HG02981 (cell line): ENCODE measurements around the gene GNE.
"Not testable (repeated sequence)": the region's sequence is repeated elsewhere in the genome, so short reads cannot be mapped to it uniquely, and the experiment has no call there.

Experiments
- ATAC-seq: cut with Tn5 transposase; IDR thresholded peaks from one replicate; pipeline ENCODE4 v1.9.1; 2021; ENCODE audit warnings: mild to moderate bottlenecking, moderate library complexity; ENCODE audit not compliant: unreplicated experiment

GNE gene

GRCh38 chr9:36258208-36258995 lies at the start of gene GNE:
GNE (minus strand) TSS chr9:36258448; CDS start chr9:36249355, 9,093 bp downstream.
- ATAC-seq: peak; percentile 88

GRCh38 chr9:36306471-36307306 lies 48.4 kb upstream of the GNE start:
- no peak for ATAC-seq

- not testable (repeated sequence) for ATAC-seq
Observed at GRCh38 chr9:36304366-36304765, 46.1 kb upstream of the GNE start.

GRCh38 chr9:36301227-36301626 lies 43.0 kb upstream of the GNE start:
- ATAC-seq: no peak

- ATAC-seq: no peak
Observed at GRCh38 chr9:36298566-36298965, 40.3 kb upstream of the GNE start.

- ATAC-seq: no peak
Observed at GRCh38 chr9:36297798-36298197, 39.5 kb upstream of the GNE start.

GRCh38 chr9:36294996-36295395 lies 36.7 kb upstream of the GNE start:
- ATAC-seq: not testable (repeated sequence)

GRCh38 chr9:36293918-36294317 lies 35.7 kb upstream of the GNE start:
- ATAC-seq: no peak

- ATAC-seq: no peak
Observed at GRCh38 chr9:36293171-36293570, 34.9 kb upstream of the GNE start.

- no peak for ATAC-seq
Observed at GRCh38 chr9:36292641-36293040, 34.4 kb upstream of the GNE start.

GRCh38 chr9:36290996-36291395 lies 32.7 kb upstream of the GNE start:
- ATAC-seq: no peak

GRCh38 chr9:36289836-36290435 lies 31.7 kb upstream of the GNE start:
- ATAC-seq: no peak

GRCh38 chr9:36288070-36288469 lies 29.8 kb upstream of the GNE start:
- ATAC-seq: no peak

GRCh38 chr9:36286388-36286787 lies 28.1 kb upstream of the GNE start:
- ATAC-seq: no peak

- ATAC-seq: no peak
Observed at GRCh38 chr9:36284226-36284625, 26.0 kb upstream of the GNE start.

- no peak for ATAC-seq
Observed at GRCh38 chr9:36282275-36282674, 24.0 kb upstream of the GNE start.

GRCh38 chr9:36280989-36281388 lies 22.7 kb upstream of the GNE start:
- ATAC-seq: no peak

GRCh38 chr9:36278243-36278642 lies 20.0 kb upstream of the GNE start:
- ATAC-seq: no peak

- ATAC-seq: no peak
Observed at GRCh38 chr9:36276781-36277181, 18.5 kb upstream of the GNE start.

- ATAC-seq: no peak
Observed at GRCh38 chr9:36276254-36276653, 18.0 kb upstream of the GNE start.

- ATAC-seq: no peak
Observed at GRCh38 chr9:36275060-36275459, 16.8 kb upstream of the GNE start.

- not testable (repeated sequence) for ATAC-seq
Observed at GRCh38 chr9:36273354-36273753, 15.1 kb upstream of the GNE start.
